ENCODE data around the gene ZNF384.

Gene ZNF384

DNA sequence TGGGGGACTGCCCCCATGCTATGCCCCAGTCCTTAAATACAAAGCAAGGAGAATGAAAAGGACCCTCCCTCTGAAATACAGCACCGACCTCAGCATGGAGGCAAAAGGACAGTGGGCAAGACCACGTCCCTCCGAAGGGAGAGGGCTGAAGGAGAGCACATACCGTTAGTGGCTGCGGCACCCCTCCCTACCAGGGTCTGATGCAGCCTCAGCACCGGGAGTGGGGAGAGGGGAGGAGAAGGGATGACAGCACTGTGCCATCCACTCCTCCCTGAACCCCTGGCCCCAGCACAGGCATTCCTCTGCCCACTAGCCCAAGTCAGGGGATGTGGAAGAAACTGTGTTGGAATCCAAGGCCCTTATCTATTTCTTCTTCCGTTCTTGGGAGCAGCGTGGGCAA lies 38.3 kb downstream of the ZNF384 start:
- no peak for DNase-seq

DNA sequence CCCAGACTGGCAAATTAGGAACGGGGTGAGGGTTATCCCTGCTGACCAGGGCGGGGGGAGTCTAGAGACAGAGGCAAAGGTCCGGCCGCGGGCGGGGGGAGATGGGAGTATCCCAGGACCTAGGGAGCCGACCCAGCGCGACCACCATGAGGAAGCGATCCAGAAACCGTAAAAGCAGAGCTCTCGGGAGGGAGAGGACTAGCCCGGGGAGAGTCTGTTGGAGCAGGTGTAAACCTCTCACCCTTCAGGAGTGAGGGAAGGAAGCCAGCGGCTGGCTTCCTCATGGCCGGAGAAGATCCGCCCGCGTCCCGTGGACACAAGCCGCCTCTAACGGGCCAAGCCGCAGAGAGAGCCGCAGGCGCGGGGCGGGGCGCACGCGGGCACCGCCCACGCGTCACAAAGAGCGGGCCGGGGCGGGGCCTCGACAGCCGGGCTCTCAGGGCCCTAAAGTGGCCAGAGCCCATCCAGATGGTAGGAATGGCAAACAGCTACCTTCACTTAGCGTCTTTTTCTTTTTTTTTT lies 42.0 kb downstream of the ZNF384 start, which contains the start of gene ACRBP:
Gene ACRBP (minus strand): TSS at position 350 of the 522 bp plus-strand sequence. CDS start 66 bp downstream, at position 284.
- no peak for DNase-seq

DNA sequence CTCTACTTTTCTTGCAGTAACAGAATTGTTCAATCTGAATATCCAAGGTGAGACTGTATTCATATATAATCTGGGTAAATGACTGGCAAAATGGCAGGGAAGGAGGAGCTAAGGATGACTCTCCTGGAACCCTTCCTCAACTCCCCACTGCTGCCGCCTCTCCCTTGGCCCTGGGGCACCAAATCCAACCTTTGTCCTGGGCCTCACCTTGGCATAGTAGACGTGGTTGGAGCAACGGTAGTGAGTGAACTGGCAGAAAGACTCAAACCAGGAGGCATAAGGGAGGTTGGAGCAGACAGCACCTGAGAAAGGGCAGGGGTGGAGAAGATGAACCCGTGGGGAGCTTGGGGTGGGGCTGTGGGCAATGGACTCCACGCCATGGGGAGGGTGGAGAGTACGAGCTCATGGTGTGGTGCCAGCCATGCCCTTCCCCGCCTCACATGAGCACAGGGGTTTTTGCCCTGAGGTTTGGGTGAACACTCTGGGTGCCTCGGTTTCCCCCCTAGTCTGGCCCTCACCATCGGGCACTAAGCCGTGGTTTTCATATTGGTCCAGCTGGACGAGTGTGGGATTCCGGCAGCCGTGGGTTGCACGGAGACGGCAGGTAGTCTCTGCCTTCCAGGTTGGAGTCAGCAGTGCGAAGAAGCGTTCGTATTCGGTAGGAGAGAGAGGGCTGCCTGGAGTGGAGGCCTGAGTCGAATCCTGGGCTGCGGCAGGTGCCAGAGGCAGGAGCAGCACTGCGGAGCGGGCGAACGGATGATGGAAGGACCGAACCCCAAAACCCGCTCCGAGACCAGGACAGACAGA lies 42.7 kb downstream of the ZNF384 start:
- no peak for DNase-seq

DNA sequence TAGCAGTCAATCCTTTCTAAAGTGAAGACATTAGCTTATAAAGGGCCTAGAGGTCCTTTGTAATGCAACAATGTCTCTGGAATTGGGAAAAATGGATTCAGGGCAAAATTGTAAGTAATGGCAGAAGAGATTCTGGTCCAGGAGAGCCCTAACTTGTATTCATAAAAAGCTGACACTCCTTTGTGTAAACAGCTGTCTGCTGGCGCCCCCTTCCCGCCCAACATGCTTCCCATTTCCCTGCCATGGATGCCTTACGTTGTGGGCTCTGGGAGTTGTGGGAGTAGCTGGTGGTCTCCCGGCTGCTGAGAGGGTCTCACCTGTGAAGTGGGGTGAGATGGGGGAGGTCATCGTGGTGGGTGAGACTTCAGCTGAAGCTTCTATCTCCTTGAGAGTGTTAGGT lies 44.3 kb downstream of the ZNF384 start:
- DNase-seq: no peak

DNA sequence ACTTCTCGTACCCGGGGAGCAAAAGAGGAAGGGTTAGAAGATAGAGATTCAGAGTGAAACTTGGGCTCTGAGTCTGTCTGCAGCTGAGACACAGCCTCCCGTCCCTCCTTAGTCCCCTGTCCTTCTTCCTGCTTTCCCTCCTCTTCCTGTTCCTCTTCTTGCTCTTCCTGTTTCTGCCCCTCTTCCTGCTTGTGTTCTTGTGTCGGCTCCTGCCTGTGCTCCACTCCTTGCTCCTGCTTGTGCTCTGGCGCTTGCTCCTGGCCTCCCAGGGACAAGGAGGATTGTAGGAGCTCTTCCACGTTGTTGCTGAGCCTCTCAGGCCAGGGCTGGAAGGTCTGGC lies 44.9 kb downstream of the ZNF384 start:
- no peak for DNase-seq

DNA sequence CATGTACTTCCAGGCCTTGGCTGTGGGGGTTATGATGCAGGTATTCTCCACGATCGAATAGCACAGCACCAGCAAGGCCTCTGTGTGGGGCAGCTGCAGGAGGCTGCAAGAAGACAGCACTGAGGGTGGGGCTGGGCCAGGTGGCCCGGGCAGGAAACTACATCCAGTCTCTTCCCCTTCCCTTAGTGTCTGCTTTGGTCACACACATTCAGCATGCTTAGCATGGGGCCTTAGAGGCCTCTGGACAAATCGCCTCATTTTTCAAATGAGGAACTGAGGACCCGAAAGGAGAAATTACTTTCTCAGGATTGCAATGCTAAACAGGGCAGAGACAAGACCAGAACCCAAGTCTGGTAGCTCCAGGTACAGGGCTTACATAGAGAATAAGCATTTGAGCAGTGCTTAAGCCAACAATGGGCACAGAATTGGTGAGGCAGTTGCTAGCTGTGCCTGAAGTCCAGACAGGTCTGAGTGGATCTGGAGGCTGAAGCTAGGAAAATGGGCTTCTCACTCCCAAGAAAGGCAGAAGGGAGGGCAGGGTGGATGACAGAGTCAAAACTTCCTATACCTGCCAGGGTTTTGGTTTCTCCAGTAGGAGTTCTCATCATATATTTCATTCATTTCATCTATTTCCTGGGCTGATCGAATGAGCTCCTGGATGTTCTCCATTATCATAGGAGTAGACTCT lies 45.5 kb downstream of the ZNF384 start:
- no peak for DNase-seq

DNA sequence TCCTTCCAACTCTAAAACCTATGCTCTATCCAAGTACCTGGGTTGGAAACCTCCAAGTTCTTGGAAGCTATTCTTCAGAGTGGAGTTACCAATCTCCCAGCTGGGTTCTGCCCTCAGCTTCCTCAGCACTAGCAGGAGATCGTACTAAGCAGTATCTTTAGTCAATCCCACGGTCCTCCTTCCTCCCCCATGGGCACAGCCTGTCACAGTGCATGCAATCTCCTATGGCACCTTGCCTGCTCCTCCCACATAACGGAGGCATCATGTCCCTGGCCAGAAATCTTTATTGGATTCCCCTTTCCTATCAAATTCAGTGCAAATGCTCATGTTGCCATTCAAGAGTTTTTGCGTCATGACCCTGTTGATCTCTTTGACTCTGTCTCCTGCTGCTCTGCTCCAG lies 48.0 kb downstream of the ZNF384 start:
- DNase-seq: no peak

DNA sequence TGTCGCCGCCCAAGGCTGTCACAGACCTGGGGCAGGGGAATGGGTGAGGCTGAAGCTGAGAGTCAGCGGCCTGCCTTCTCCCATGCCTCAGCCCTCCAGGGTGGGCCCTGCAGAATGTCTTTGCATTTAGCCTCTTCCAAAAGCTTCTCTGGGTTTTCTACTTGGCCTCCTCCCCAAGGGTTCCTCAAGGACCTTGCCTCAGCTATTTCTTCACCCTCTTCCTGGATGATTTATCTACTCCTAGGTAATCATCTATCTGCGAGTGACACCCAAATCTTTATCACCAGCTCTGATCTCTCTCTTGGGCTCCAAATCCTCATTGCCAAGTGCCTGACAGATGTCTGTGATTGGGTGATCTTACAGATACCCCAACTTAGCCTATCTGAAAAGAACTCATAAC lies 48.7 kb downstream of the ZNF384 start:
- DNase-seq: no peak

DNA sequence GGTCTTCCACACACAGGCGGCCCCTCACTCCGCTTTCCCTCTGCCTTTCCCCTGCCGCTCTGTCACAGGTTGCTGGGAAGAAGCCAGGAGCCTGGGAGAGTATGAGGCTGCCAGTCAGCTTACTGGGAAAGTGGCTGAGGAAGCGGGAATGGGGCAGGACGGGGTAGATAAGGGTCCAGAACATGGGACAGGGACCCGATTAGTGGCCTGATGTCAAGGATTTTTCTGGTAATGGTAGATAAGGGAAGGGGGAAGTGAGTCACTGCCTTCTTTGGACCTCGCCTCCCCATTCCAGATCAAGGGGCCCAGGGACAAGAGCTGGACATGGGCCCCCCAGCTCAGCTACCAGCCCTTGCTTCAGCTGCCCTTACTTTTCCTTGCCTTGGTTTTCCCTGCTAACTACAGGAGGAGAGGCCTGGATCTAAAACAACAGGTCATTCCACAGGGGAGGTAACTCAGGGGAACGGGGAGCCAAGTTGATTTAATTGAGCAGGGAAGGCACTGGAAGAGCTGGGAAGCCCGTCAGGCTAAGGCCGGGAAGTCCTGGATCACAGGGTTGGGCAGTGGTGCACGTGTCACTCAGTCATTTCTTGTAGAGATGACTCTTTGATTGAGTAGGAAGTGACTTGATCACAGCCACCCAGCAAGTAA lies 49.9 kb downstream of the ZNF384 start:
- DNase-seq: no peak

DNA sequence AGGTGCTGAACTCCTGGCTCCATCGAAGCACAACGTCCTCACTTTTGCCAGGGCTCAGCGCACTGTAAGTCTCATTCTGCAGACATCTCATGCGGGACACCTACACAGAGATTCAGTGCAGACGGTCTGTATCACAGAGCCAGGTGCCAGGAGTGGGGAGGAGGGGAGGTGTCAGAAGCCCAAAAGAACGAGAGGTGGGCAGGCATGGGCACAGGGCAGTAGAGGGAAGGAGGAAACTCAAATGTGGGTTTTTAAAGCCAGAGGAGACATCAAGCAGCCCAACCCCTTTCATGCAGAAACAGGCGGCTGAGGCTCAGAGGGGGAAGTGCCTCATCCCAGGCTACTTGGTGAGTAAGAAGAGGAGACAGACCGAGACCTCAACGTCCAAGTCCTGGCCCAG lies 50.9 kb downstream of the ZNF384 start:
- no peak for DNase-seq

DNA sequence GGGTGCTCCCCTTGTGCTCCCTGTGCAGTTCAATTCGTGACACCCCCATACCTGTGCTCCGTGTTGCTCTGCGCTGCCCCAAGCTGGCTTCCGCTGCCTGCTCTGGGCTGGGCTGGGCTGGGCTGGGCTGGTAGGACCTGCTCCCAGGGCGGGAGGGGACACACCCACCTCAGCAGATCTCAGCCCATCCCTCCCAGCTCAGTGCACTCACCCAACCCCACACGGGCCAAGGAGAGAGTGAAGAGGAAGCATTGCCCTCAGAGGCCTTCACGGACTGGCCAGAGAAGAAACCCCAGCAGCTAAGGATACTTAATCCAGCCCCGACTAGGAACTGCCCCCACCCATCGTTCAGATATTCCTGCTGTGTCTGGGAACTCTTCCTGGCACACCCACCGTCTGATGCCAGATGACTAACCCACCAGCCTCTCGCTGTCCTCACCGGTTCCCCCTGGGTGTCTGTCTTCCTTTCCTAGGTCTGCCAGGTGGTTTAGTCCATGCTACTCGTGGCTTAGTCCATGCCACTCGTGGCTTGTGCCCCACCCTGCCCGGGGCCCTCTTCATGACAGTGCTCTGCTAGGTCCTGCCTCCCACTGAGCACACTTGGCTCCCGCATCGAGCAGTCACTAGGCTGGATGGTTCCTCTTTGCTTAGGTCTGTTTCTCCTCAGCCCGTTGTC lies 53.2 kb downstream of the ZNF384 start, which contains the start of gene LPAR5:
Gene LPAR5 (minus strand): TSS at position 104 of the 676 bp plus-strand sequence. CDS start 14,711 bp downstream, outside the sequence.
- DNase-seq: no peak

DNA sequence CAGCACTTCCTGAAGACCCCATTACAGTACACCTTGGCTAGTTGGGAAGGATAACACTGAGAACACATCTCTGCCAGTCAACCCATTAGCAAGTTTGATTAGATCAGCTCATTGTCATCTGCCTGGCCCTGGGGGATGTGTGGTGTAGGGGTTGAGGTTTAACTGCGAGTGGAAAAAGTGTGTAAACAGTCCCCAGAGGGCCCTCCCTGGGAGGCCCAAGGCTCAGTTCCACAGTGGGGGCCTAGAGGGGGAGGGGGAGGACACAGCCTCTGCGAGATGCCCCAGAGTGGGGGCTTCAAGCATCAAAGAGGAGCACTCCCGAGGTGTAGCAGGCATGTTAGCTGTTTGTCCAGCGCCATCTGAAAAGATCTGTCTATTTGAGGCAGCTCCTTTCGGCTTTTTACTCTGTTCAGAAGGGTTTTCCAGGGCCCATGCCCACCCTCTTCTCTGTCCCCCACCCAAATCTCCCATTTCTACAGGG lies 53.8 kb downstream of the ZNF384 start:
- no peak for DNase-seq

DNA sequence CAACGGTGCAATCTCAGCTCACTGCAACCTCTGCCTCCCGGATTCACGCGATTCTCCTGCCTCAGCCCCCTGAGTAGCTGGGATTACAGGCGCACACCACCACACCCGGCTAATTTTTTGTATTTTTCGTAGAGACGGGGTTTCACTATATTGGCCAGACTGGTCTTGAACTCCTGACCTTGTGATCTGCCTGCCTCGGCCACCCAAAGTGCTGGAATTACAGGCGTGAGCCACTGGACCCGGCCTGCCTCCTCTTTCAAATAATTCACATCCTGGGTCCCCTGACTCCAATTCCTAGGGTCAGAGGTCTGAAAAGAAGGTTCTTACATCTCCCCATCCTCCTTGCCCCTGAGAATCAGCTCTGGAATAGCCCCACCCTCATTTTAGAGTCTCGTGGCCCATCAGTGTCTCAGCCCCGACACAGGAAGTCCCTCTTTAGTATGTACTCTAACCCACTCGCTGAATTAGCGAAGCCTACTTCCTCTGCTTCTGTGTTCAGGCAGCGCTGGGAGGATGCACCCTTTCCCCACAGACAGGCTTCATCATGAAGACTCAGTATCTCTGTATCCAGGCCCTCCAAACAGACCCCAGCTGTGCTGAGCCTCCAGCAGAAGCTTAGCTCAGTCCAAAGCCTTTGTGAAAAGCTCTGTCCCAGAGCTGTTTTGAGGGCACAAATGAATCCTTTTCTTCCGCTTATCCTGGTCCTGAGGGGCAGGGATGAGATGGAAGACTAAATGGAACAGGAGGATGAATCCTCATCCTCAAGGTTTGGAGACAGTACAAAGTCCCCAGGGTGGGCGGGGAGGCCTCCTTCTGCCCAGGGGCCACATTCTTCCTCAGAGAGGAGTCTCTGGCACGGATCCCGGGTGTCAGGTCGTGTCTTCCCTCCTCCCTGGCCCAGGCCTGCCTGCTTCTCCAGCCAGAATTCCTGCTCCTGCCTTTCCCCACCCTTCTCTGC lies 56.9 kb downstream of the ZNF384 start:
- DNase-seq: no peak

DNA sequence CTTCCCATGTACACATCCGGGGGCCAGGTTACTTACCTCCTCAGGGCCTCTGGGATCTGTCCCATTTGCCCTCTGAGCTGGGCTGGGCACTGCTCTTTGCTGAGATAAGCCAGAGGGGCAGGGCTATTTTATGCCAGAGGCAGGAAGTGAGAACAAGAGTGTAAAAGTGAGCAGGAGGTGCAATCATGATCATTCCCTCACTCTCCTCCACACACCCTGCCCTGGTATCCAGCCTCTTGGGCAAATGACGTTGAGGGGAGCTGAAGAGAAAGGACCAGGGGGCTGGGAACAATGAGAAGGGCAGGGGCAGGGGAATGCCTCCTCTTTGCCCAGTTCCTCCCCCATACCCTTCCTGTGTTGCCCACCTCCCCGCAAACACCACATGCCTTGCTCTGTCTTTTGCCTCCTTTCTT lies 57.6 kb downstream of the ZNF384 start:
- DNase-seq: no peak

DNA sequence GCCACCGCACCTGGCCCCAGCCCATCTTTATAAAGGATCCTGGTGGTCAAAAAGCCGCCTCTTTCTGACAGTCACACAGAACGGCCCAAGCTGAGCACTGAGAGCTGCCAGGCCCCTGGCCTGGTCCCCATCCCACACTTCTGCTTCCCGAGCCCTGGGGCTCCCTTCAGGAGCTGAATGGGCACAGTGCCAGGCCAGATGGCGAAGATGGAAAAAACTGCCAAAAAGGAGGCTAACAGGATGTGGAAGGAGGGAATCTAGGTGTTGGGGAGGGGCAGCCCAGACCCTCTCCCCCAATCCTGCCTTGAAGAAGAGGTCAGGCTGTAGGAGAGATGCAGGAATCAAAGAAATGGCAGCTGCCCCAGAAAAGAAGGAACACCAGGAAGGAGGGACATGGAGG lies 58.4 kb downstream of the ZNF384 start:
- no peak for DNase-seq

DNA sequence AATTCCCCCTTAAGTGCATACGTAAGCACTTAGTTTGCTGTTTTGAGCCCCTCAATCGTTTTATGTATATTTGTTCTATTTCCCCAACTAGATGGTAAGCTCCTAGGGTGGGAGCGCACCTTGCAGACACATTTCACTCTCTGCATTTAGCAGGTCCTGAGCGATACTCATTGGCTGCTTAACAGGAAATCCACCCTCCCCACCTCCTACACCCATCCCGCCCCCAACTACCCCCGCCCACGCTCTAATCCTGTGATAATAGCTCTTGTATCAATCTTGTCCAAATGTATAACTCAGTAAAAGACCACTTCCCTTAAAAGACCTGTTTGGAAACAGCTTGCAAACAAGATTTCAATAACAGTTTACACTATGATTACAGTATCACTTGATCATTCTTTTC lies 61.6 kb downstream of the ZNF384 start:
- no peak for DNase-seq

DNA sequence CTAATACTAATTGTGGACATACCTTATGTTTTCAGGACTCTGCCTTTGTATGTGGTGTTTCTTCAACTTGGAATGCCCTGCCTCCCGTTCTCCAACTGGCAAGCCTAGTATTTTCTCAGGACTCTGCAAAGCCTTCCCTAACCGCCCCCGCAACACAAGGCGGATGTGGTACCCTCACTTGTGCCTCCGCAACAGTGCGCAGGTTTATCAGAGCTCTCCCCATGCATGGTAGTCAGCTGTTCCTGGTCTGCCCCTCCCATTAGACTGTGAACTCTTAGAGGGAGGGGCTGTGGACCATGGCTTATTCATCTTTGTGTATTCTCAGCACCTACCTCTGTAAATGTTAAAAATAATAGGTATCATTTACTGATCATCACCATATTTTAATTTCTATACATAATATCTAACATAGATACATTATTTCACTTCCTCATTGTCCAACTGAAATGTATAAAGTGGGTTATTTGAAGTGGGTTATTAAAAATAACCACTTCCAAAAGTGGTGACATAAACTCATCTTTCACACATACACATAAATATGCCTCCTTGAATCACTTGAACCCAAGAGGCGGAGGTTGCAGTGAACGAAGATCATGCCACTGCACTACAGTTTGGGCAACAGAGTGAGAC lies 62.4 kb downstream of the ZNF384 start:
- no peak for DNase-seq

DNA sequence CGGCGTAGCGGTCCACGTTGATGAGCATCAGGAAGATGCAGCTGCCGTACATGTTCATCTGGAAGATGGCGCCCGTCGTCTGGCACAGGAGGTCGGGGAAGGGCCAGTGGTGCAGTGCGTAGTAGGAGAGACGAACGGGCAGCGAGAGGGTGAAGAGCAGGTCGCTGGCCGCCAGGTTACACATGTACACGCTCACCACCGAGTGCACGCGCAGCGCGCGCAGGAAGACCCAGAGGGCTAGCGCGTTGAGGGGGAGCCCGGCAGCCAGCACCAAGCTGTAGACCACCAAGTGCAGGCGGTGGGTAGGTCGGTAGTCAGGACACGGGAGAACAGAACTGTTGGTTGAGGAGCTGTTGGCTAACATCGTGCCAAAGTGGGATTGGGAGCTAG lies 68.3 kb downstream of the ZNF384 start:
- DNase-seq: no peak

DNA sequence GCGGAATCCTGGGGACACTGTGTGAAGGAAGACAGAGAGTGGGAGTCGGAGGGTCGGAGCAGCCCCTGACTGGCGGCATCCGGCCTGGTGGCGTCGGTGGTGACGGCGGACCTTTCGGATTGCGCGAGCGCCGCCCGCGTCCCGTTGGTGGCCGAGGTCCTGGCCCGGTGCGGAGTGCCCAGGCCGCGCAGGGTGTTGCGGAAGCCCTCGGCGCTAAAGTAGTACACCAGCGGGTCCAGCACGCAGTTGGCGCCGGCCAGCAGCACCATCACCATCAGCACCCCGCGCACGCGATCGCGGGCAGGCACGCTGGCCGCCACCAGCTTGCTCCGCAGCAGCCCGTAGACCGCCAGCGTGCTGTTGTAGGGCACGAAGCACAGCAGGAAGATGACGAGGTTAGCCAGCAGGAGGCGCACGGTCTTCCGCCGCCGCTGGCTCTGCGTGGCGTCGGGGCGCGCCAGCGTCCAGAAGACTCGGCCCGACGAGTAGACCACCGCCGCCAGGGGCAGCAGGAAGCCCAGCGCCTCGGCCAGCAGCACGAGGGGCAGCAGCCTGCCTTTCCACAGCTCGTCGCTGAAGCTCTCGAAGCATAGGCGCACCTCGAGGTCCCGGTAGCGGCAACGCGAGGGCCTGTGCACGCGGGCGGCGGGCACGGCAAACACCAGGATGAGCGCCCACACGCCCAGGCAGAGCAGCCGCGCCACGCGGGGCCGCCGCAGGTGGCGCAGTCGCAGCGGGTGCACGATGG lies 68.9 kb downstream of the ZNF384 start:
- no peak for DNase-seq

DNA sequence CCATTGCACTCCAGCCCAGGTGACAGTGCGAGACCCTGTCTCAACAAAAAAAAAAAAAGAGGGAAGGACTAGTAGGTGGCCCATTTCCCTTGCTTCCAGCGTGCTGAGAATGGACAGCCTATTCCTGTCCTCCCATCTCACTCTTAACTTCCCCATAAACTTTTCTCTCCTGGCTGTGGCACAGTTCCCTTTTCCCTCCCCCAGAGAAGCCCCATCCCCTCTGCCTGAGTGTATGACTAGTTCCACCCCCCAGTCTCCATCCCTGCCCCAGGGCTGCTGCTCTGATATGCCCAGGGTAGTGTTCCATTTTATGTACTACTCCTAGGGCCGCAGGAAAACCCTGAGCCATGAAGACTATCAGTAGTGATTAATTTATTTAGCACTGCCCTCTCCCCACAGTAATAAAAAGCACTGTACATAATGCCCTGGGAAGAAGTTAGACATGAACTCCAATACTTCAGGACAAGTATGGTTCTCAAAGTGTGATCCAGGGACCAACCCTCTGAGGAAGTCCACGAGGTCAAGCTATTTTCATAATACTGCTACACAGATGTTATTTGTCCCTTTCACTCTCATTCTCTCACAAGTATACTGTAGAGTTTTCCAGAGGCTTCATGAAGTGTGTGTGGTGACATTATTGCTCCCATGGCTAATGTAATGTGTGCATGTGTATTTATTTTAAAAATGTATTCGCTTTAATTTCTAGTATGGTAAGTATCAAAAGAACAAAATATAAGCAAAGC lies 70.5 kb downstream of the ZNF384 start:
- no peak for DNase-seq
